K562 (cell line): ENCODE measurements around the gene TP53TG5. TPM values are rescaled to one million over a fixed set of nuclear protein-coding genes. Genes with fewer than 3 reads are reported as not detected.

Experiments
- TOE1 ChIP-seq, 2 experiments: fragments of 450-650 bp in 1 of 2; sonication (generic) in 1 of 2; formaldehyde crosslinking in 1 of 2; IDR thresholded peaks; 2 replicates each; pipeline versions ENCODE4 v1.7.1 to v1.8.0; 2016 to 2022; ENCODE audit warnings: borderline replicate concordance in 2 of 2, mild to moderate bottlenecking in 2 of 2, antibody characterized with exemption in 1 of 2, inconsistent platforms in 1 of 2, low read depth in 1 of 2, missing genetic modification reagents in 1 of 2, moderate library complexity in 1 of 2
- microRNA-seq: library from miRNA; unstranded; fragments of <30 nt; microRNA quantifications from one replicate; pipeline ENCODE4, GENCODE V29; 2018; ENCODE audit warnings: borderline microRNAs expressed
- polyA plus RNA-seq, 8 experiments: library from polyadenylated mRNA; depleted of rRNA in 4 of 8; stranded (reverse) in 5 of 8; unstranded in 3 of 8; fragments of >200 nt; fragmentation: Nextera tagmentation in 2 of 8; fragmentation: Illumina TruSeq in 1 of 8; extraction: Ambion mirVana in 2 of 8; extraction: Trizol in 1 of 8; gene quantifications; 2 replicates each; pipeline versions ENCODE4 v1.2.1 to v1.2.3, GENCODE V29; 2011 to 2014; ENCODE audit warnings: inconsistent platforms in 1 of 8, missing spikeins in 1 of 8
- small RNA-seq: library from RNA; depleted of rRNA; stranded (forward); fragments of <200 nt; gene quantifications from one replicate; pipeline ENCODE3, GENCODE V24; 2014
- total RNA-seq, 7 experiments: library from RNA; depleted of rRNA in 6 of 7; stranded (reverse); fragments of >200 nt in 6 of 7; fragmentation: Illumina TruSeq in 2 of 7; extraction: Trizol in 2 of 7; gene quantifications; 2 replicates each; pipeline versions ENCODE4 v1.2.1 to v1.2.3, GENCODE V29; 2011 to 2021; ENCODE audit warnings: low replicate concordance in 1 of 7

TP53TG5 gene
- total and polyA plus RNA-seq, 9 of the 15 experiments (the other 6 are each of a cell fraction or from before 2014, with no cell fraction given) = 0.04 to 0.05 (median 0.04) TPM; not detected in 6

- peak; percentile 85; the same call in 1 of the 2 replicates for TF ChIP-seq TOE1 (IDR thresholded peaks at IDR 0.05; ENCODE audit: borderline replicate concordance)
- TF ChIP-seq TOE1 (CRISPR knock-in tag; IDR thresholded peaks at IDR 0.05; ENCODE audit: borderline replicate concordance, low read depth) = no peak
Measured at GRCh38 chr20:45322952-45323383, 55.2 kb downstream of the TP53TG5 start (continued).

Small RNA genes lying within 50 kb of the gene (microRNA-seq; reads per million reads assigned to microRNA genes)
- not detected for gene MIR6812

Small RNA genes lying within 50 kb of the gene (small RNA-seq; reads per million reads assigned to genes)
- 0.22 reads per million for gene MIR6812

Other genes starting within 250 kb of the TP53TG5 start
Only the 7 nearest of the 15 such genes appear.
- not detected in 2 replicates for gene RBPJL, start 71.5 kb downstream of the TP53TG5 start, total RNA-seq (2014; rRNA removed)
- not detected in 2 replicates for gene RBPJL, start 71.5 kb downstream of the TP53TG5 start, total RNA-seq (2014; rRNA removed; fragmentation: Illumina TruSeq; extraction: Trizol)
- not detected in 2 replicates for gene RBPJL, start 71.5 kb downstream of the TP53TG5 start, total RNA-seq (2015; rRNA removed; fragmentation: Illumina TruSeq; extraction: Trizol)
- gene RBPJL, start 71.5 kb downstream of the TP53TG5 start, total RNA-seq (2021) = not detected in 2 replicates
- gene RBPJL, start 71.5 kb downstream of the TP53TG5 start, polyA plus RNA-seq (2011; rRNA removed) = not detected in 2 replicates
- not detected in 2 replicates for gene RBPJL, start 71.5 kb downstream of the TP53TG5 start, polyA plus RNA-seq (2014; fragmentation: Illumina TruSeq; extraction: Trizol)
- not detected for gene RBPJL, start 71.5 kb downstream of the TP53TG5 start, polyA plus RNA-seq (2014; fragmentation: Nextera tagmentation; extraction: Ambion mirVana)
- not detected in 2 replicates for gene RBPJL, start 71.5 kb downstream of the TP53TG5 start, polyA plus RNA-seq (2014; rRNA removed)
- 0.09 and 0.24 TPM in 2 replicates for gene MATN4, start 70.0 kb downstream of the TP53TG5 start, total RNA-seq (2014; rRNA removed)
- gene MATN4, start 70.0 kb downstream of the TP53TG5 start, total RNA-seq (2014; rRNA removed; fragmentation: Illumina TruSeq; extraction: Trizol) = not detected in 2 replicates
- not detected in 2 replicates for gene MATN4, start 70.0 kb downstream of the TP53TG5 start, total RNA-seq (2015; rRNA removed; fragmentation: Illumina TruSeq; extraction: Trizol)
- 0.13 TPM in 1 of 2 replicates, not detected in the other for gene MATN4, start 70.0 kb downstream of the TP53TG5 start, total RNA-seq (2021)
- not detected in 2 replicates for gene MATN4, start 70.0 kb downstream of the TP53TG5 start, polyA plus RNA-seq (2011; rRNA removed)
- gene MATN4, start 70.0 kb downstream of the TP53TG5 start, polyA plus RNA-seq (2014; fragmentation: Illumina TruSeq; extraction: Trizol) = not detected in 2 replicates
- not detected for gene MATN4, start 70.0 kb downstream of the TP53TG5 start, polyA plus RNA-seq (2014; fragmentation: Nextera tagmentation; extraction: Ambion mirVana)
- gene MATN4, start 70.0 kb downstream of the TP53TG5 start, polyA plus RNA-seq (2014; rRNA removed) = 0.20 TPM in 1 of 2 replicates, not detected in the other
- 6.0 and 6.9 TPM in 2 replicates for gene SDC4, start 29.9 kb downstream of the TP53TG5 start, total RNA-seq (2014; rRNA removed)
- gene SDC4, start 29.9 kb downstream of the TP53TG5 start, total RNA-seq (2014; rRNA removed; fragmentation: Illumina TruSeq; extraction: Trizol) = 6.3 and 7.5 TPM in 2 replicates
- gene SDC4, start 29.9 kb downstream of the TP53TG5 start, total RNA-seq (2015; rRNA removed; fragmentation: Illumina TruSeq; extraction: Trizol) = 8.9 and 9.7 TPM in 2 replicates
- gene SDC4, start 29.9 kb downstream of the TP53TG5 start, total RNA-seq (2021) = 8.7 and 10.7 TPM in 2 replicates
- gene SDC4, start 29.9 kb downstream of the TP53TG5 start, polyA plus RNA-seq (2011; rRNA removed) = 4.7 and 5.3 TPM in 2 replicates
- gene SDC4, start 29.9 kb downstream of the TP53TG5 start, polyA plus RNA-seq (2014; fragmentation: Illumina TruSeq; extraction: Trizol) = 7.8 and 8.4 TPM in 2 replicates
- 1 to 10 TPM; 2.1 to 4.2 TPM for gene SDC4, start 29.9 kb downstream of the TP53TG5 start, polyA plus RNA-seq (2014; fragmentation: Nextera tagmentation; extraction: Ambion mirVana)
- 6.4 and 6.7 TPM in 2 replicates for gene SDC4, start 29.9 kb downstream of the TP53TG5 start, polyA plus RNA-seq (2014; rRNA removed)
- gene SYS1, start 15.2 kb downstream of the TP53TG5 start, total RNA-seq (2014; rRNA removed) = 11.1 and 17.5 TPM in 2 replicates
- gene SYS1, start 15.2 kb downstream of the TP53TG5 start, total RNA-seq (2014; rRNA removed; fragmentation: Illumina TruSeq; extraction: Trizol) = 14.3 and 15.3 TPM in 2 replicates
- 16.4 and 17.5 TPM in 2 replicates for gene SYS1, start 15.2 kb downstream of the TP53TG5 start, total RNA-seq (2015; rRNA removed; fragmentation: Illumina TruSeq; extraction: Trizol)
- 20.4 and 23.9 TPM in 2 replicates for gene SYS1, start 15.2 kb downstream of the TP53TG5 start, total RNA-seq (2021)
- gene SYS1, start 15.2 kb downstream of the TP53TG5 start, polyA plus RNA-seq (2011; rRNA removed) = 18.2 and 20.2 TPM in 2 replicates
- gene SYS1, start 15.2 kb downstream of the TP53TG5 start, polyA plus RNA-seq (2014; fragmentation: Illumina TruSeq; extraction: Trizol) = 14.6 and 15.7 TPM in 2 replicates
- 10 to 100 TPM; 16.4 to 25.2 TPM for gene SYS1, start 15.2 kb downstream of the TP53TG5 start, polyA plus RNA-seq (2014; fragmentation: Nextera tagmentation; extraction: Ambion mirVana)
- gene SYS1, start 15.2 kb downstream of the TP53TG5 start, polyA plus RNA-seq (2014; rRNA removed) = 20.4 and 23.1 TPM in 2 replicates
- 12.8 and 17.7 TPM in 2 replicates for gene DBNDD2, start 30.0 kb upstream of the TP53TG5 start, total RNA-seq (2014; rRNA removed)
- gene DBNDD2, start 30.0 kb upstream of the TP53TG5 start, total RNA-seq (2014; rRNA removed; fragmentation: Illumina TruSeq; extraction: Trizol) = 31.6 and 33.8 TPM in 2 replicates
- 32.4 and 35.8 TPM in 2 replicates for gene DBNDD2, start 30.0 kb upstream of the TP53TG5 start, total RNA-seq (2015; rRNA removed; fragmentation: Illumina TruSeq; extraction: Trizol)
- gene DBNDD2, start 30.0 kb upstream of the TP53TG5 start, total RNA-seq (2021) = 36.9 and 43.4 TPM in 2 replicates
- gene DBNDD2, start 30.0 kb upstream of the TP53TG5 start, polyA plus RNA-seq (2011; rRNA removed) = 51.6 and 64.0 TPM in 2 replicates
- 49.7 and 53.9 TPM in 2 replicates for gene DBNDD2, start 30.0 kb upstream of the TP53TG5 start, polyA plus RNA-seq (2014; fragmentation: Illumina TruSeq; extraction: Trizol)
- 10 to 100 TPM; 15.2 to 20.3 TPM for gene DBNDD2, start 30.0 kb upstream of the TP53TG5 start, polyA plus RNA-seq (2014; fragmentation: Nextera tagmentation; extraction: Ambion mirVana)
- gene DBNDD2, start 30.0 kb upstream of the TP53TG5 start, polyA plus RNA-seq (2014; rRNA removed) = 62.3 and 62.5 TPM in 2 replicates
- gene PIGT, start 37.8 kb upstream of the TP53TG5 start, total RNA-seq (2014; rRNA removed) = 46.9 and 75.3 TPM in 2 replicates
- gene PIGT, start 37.8 kb upstream of the TP53TG5 start, total RNA-seq (2014; rRNA removed; fragmentation: Illumina TruSeq; extraction: Trizol) = 27.3 and 31.5 TPM in 2 replicates
- 49.2 and 53.0 TPM in 2 replicates for gene PIGT, start 37.8 kb upstream of the TP53TG5 start, total RNA-seq (2015; rRNA removed; fragmentation: Illumina TruSeq; extraction: Trizol)
- 75.1 and 79.9 TPM in 2 replicates for gene PIGT, start 37.8 kb upstream of the TP53TG5 start, total RNA-seq (2021)
- 14.6 and 42.1 TPM in 2 replicates for gene PIGT, start 37.8 kb upstream of the TP53TG5 start, polyA plus RNA-seq (2011; rRNA removed)
- gene PIGT, start 37.8 kb upstream of the TP53TG5 start, polyA plus RNA-seq (2014; fragmentation: Illumina TruSeq; extraction: Trizol) = 105 and 108 TPM in 2 replicates
- 10 to 100 TPM; 33.7 to 68.4 TPM for gene PIGT, start 37.8 kb upstream of the TP53TG5 start, polyA plus RNA-seq (2014; fragmentation: Nextera tagmentation; extraction: Ambion mirVana)
- gene PIGT, start 37.8 kb upstream of the TP53TG5 start, polyA plus RNA-seq (2014; rRNA removed) = 30.9 and 35.4 TPM in 2 replicates
- not detected in 2 replicates for gene WFDC2, start 91.4 kb upstream of the TP53TG5 start, total RNA-seq (2014; rRNA removed)
- gene WFDC2, start 91.4 kb upstream of the TP53TG5 start, total RNA-seq (2014; rRNA removed; fragmentation: Illumina TruSeq; extraction: Trizol) = not detected in 2 replicates
- gene WFDC2, start 91.4 kb upstream of the TP53TG5 start, total RNA-seq (2015; rRNA removed; fragmentation: Illumina TruSeq; extraction: Trizol) = not detected in 2 replicates
- gene WFDC2, start 91.4 kb upstream of the TP53TG5 start, total RNA-seq (2021) = not detected in 2 replicates
- gene WFDC2, start 91.4 kb upstream of the TP53TG5 start, polyA plus RNA-seq (2011; rRNA removed) = not detected in 2 replicates
- not detected in 2 replicates for gene WFDC2, start 91.4 kb upstream of the TP53TG5 start, polyA plus RNA-seq (2014; fragmentation: Illumina TruSeq; extraction: Trizol)
- gene WFDC2, start 91.4 kb upstream of the TP53TG5 start, polyA plus RNA-seq (2014; fragmentation: Nextera tagmentation; extraction: Ambion mirVana) = not detected
- gene WFDC2, start 91.4 kb upstream of the TP53TG5 start, polyA plus RNA-seq (2014; rRNA removed) = not detected in 2 replicates